ENCODE measurements around the gene CELSR1.

GRCh38 chr22:46483353-46483752 lies 54.1 kb downstream of the CELSR1 start:
- TF ChIP-seq, protein P1, sequence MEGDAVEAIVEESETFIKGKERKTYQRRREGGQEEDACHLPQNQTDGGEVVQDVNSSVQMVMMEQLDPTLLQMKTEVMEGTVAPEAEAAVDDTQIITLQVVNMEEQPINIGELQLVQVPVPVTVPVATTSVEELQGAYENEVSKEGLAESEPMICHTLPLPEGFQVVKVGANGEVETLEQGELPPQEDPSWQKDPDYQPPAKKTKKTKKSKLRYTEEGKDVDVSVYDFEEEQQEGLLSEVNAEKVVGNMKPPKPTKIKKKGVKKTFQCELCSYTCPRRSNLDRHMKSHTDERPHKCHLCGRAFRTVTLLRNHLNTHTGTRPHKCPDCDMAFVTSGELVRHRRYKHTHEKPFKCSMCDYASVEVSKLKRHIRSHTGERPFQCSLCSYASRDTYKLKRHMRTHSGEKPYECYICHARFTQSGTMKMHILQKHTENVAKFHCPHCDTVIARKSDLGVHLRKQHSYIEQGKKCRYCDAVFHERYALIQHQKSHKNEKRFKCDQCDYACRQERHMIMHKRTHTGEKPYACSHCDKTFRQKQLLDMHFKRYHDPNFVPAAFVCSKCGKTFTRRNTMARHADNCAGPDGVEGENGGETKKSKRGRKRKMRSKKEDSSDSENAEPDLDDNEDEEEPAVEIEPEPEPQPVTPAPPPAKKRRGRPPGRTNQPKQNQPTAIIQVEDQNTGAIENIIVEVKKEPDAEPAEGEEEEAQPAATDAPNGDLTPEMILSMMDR (IDR thresholded peaks at IDR 0.05), result no peak
- TF ChIP-seq POLR2A (IDR thresholded peaks at IDR 0.05), result no peak

Data from thyroid gland (tissue), 4 donors.